Measurements from ENCODE around the gene CYTH1.

Gene CYTH1

DNA sequence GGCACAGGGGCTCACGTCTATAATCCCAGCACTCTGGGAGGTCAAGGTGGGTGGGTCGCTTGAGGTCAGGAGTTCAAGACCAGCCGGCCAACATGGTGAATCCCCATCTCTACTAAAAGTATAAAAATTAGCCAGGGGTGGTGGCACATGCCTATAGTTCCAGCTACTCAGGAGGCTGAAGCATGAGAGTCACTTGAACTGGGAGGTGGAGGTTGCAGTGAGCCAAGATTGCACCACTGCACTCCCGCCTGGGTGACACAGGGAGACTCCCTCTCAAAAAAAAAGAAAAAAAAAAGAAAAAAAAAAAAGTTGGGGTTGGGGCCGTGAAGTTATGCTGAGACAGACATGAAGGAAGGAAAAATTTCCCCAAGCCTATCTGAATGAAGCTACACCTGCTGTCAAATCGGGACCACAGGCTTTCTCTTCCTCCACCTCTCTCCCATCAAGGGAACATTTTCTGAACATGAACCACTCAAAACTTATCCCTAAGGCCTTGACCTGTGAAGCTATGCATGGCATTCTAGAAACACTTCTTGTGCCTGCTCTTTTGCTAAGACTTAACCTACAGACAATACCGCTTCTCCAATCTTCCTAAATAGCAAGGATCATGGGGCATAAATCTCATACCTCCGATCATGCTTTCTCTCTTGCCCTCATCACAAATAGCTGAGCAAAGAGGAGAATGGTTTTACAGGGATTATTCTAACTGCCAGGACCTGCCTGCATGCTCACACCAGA lies 88.6 kb downstream of the CYTH1 start:
- Histone ChIP-seq H3K9me3 (ENCODE audit: control insufficient read depth in 1 of 2, low read length in 2 of 2) (no peaks in the 10 kb centered on the region), H3K4me1 (ENCODE audit: control insufficient read depth in 1 of 2, insufficient read depth in 2 of 2, low read length in 2 of 2) (no peaks in the 10 kb centered on the region), H3K27me3 (ENCODE audit: low read depth, low read length) (no peaks in the 10 kb centered on the region), H3K27ac (ENCODE audit: low read length) (no peak overlapping the region), H3K4me3 (ENCODE audit: low read depth in 1 of 2, low read length in 2 of 2) (no peak overlapping the region), H3K36me3 (ENCODE audit: control insufficient read depth in 1 of 2, insufficient read depth in 2 of 2, low read length in 2 of 2) (peaks cover 64 to 68% of the 10 kb centered on the region in 2 donors)

DNA sequence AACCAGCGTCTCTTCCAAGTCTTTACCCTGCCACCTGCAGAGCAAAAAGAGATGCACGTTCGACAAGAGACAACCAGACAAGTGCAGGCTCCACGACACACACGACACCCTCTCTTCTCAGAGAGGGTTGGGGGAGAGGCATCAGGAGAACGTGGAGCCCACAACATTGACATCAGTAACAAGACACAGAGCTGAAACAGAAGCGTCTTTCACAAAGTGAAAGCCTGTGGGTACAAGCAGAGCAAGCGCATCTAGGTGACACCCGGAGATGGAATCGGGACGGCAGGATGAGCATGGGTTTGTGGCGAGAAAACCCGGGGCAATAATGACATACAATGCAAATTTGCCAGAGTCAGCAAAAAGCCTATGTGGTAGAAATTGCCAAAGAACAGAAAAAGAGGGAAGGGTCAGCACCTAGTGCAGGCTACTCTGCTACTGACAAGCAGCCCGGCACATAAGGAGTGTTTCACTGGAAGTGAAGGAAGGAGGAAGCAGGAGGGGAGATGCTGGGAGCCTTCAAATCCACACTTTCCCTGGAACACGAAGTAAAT lies 89.5 kb downstream of the CYTH1 start:
- Histone ChIP-seq H3K36me3 (ENCODE audit: control insufficient read depth in 1 of 2, insufficient read depth in 2 of 2, low read length in 2 of 2) (peaks cover 64 to 68% of the 10 kb centered on the region in 2 donors), H3K27me3 (ENCODE audit: low read depth, low read length) (no peaks in the 10 kb centered on the region), H3K4me1 (ENCODE audit: control insufficient read depth in 1 of 2, insufficient read depth in 2 of 2, low read length in 2 of 2) (no peaks in the 10 kb centered on the region), H3K9me3 (ENCODE audit: control insufficient read depth in 1 of 2, low read length in 2 of 2) (no peaks in the 10 kb centered on the region), H3K4me3 (ENCODE audit: low read depth in 1 of 2, low read length in 2 of 2) (no peak overlapping the region), H3K27ac (ENCODE audit: low read length) (no peak overlapping the region)

DNA sequence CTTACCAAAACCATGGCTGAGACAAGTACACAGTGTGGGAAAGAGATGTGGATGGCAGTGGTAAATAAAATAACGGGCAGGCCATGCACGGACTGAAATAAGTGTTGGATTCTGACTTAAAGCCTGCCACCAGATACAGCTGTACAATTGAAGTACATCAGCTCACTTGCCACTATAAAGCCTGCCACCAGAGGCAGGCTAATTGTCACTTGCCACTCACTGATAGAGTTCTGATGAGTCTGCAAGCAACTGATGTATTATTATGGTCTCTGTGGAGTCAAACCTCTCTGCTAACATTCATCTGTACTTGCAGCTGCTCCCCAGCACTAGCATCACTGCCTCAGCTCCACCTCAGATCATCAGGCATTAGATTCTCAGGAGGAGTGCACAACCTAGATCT lies 93.0 kb downstream of the CYTH1 start:
- Histone ChIP-seq H3K27me3 (ENCODE audit: low read depth, low read length) (no peaks in the 10 kb centered on the region), H3K36me3 (ENCODE audit: control insufficient read depth in 1 of 2, insufficient read depth in 2 of 2, low read length in 2 of 2) (peaks cover 45 to 58% of the 10 kb centered on the region in 2 donors)

GRCh38 chr17:78687944-78688343 lies 94.1 kb downstream of the CYTH1 start:
- Histone ChIP-seq H3K4me3 (ENCODE audit: low read depth in 1 of 2, low read length in 2 of 2) (no peak overlapping the region), H3K27me3 (ENCODE audit: low read depth, low read length) (no peaks in the 10 kb centered on the region), H3K27ac (ENCODE audit: low read length) (no peak overlapping the region), H3K4me1 (ENCODE audit: control insufficient read depth in 1 of 2, insufficient read depth in 2 of 2, low read length in 2 of 2) (no peaks in the 10 kb centered on the region), H3K36me3 (ENCODE audit: control insufficient read depth in 1 of 2, insufficient read depth in 2 of 2, low read length in 2 of 2) (peaks cover 42 to 50% of the 10 kb centered on the region in 2 donors), H3K9me3 (ENCODE audit: control insufficient read depth in 1 of 2, low read length in 2 of 2) (no peaks in the 10 kb centered on the region)

More for the DNA sequence above, 93.0 kb downstream of the CYTH1 start:
- no peak overlapping the region for H3K4me3 ChIP-seq (ENCODE audit: low read depth in 1 of 2, low read length in 2 of 2)
- no peak overlapping the region for H3K27ac ChIP-seq (ENCODE audit: low read length)
- H3K9me3 ChIP-seq (ENCODE audit: control insufficient read depth in 1 of 2, low read length in 2 of 2), result no peaks in the 10 kb centered on the region
- H3K4me1 ChIP-seq (ENCODE audit: control insufficient read depth in 1 of 2, insufficient read depth in 2 of 2, low read length in 2 of 2), result no peaks in the 10 kb centered on the region

- Histone ChIP-seq H3K36me3 (ENCODE audit: control insufficient read depth in 1 of 2, insufficient read depth in 2 of 2, low read length in 2 of 2) (peaks cover 34 to 42% of the 10 kb centered on the region in 2 donors), H3K9me3 (ENCODE audit: control insufficient read depth in 1 of 2, low read length in 2 of 2) (no peaks in the 10 kb centered on the region), H3K27ac (ENCODE audit: low read length) (no peak overlapping the region), H3K4me3 (ENCODE audit: low read depth in 1 of 2, low read length in 2 of 2) (no peak overlapping the region), H3K27me3 (ENCODE audit: low read depth, low read length) (no peaks in the 10 kb centered on the region), H3K4me1 (ENCODE audit: control insufficient read depth in 1 of 2, insufficient read depth in 2 of 2, low read length in 2 of 2) (no peaks in the 10 kb centered on the region)
Observed at GRCh38 chr17:78687125-78687524, 94.9 kb downstream of the CYTH1 start.

GRCh38 chr17:78684026-78684425 lies 98.0 kb downstream of the CYTH1 start:
- Histone ChIP-seq H3K27ac (ENCODE audit: low read length) (no peak overlapping the region), H3K27me3 (ENCODE audit: low read depth, low read length) (no peaks in the 10 kb centered on the region), H3K36me3 (ENCODE audit: control insufficient read depth in 1 of 2, insufficient read depth in 2 of 2, low read length in 2 of 2) (peaks cover 38 to 47% of the 10 kb centered on the region in 2 donors), H3K4me3 (ENCODE audit: low read depth in 1 of 2, low read length in 2 of 2) (no peak overlapping the region), H3K4me1 (ENCODE audit: control insufficient read depth in 1 of 2, insufficient read depth in 2 of 2, low read length in 2 of 2) (peaks cover 0 to 14% of the 10 kb centered on the region in 2 donors), H3K9me3 (ENCODE audit: control insufficient read depth in 1 of 2, low read length in 2 of 2) (no peaks in the 10 kb centered on the region)

- Histone ChIP-seq H3K27ac (ENCODE audit: low read length) (no peak overlapping the region), H3K27me3 (ENCODE audit: low read depth, low read length) (no peaks in the 10 kb centered on the region), H3K36me3 (ENCODE audit: control insufficient read depth in 1 of 2, insufficient read depth in 2 of 2, low read length in 2 of 2) (peaks cover 39 to 47% of the 10 kb centered on the region in 2 donors), H3K4me1 (ENCODE audit: control insufficient read depth in 1 of 2, insufficient read depth in 2 of 2, low read length in 2 of 2) (peaks cover 0 to 14% of the 10 kb centered on the region in 2 donors), H3K9me3 (ENCODE audit: control insufficient read depth in 1 of 2, low read length in 2 of 2) (no peaks in the 10 kb centered on the region), H3K4me3 (ENCODE audit: low read depth in 1 of 2, low read length in 2 of 2) (no peak overlapping the region)
Observed at GRCh38 chr17:78683408-78683961, 98.6 kb downstream of the CYTH1 start.

DNA sequence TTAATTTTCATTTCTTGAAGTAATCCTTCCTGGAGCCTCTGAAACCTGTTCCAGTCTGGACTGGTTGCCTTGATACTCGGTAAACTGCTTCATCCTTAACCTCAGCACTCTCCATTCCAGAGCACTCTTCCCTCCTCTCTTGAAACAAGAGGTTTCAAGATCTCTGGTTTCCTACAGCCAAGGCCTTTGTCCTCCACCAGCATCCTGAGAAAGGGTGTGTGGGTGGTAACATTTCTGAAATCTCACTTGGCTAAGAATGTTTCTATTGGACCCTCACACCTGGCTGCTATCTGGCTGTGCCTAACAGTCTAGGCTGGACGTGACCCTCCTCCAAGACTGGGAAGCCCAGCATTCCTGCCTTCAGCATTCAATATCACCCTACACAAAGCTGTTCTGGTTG lies 99.7 kb downstream of the CYTH1 start:
- H3K27me3 ChIP-seq (ENCODE audit: low read depth, low read length), result no peaks in the 10 kb centered on the region
- H3K36me3 ChIP-seq (ENCODE audit: control insufficient read depth in 1 of 2, insufficient read depth in 2 of 2, low read length in 2 of 2), result peaks cover 33 to 47% of the 10 kb centered on the region in 2 donors
- H3K9me3 ChIP-seq (ENCODE audit: control insufficient read depth in 1 of 2, low read length in 2 of 2), result no peaks in the 10 kb centered on the region
- H3K4me3 ChIP-seq (ENCODE audit: low read depth in 1 of 2, low read length in 2 of 2), result no peak overlapping the region
- no peak overlapping the region for H3K27ac ChIP-seq (ENCODE audit: low read length)
- H3K4me1 ChIP-seq (ENCODE audit: control insufficient read depth in 1 of 2, insufficient read depth in 2 of 2, low read length in 2 of 2), result peaks cover 0 to 14% of the 10 kb centered on the region in 2 donors

DNA sequence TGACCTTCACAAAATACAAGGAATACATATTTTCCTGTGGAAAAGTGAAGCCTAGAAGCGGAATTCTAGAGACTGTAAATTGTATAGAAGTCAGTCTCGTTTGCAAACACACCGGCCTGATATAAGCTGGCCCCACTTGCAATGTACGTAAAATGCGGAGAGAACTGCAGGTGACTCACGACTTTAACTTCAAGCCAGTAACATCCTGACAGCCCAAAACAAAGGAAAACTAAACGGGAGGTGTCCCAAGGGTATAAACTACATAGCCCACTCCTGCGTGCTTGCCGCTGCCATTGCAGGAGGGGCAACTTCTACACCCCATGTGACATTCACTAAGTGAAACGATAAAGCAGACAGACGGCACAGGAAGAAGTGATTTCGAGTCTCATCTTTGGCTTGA lies 101.6 kb downstream of the CYTH1 start:
- no peaks in the 10 kb centered on the region for H3K27me3 ChIP-seq (ENCODE audit: low read depth, low read length)
- no peak overlapping the region for H3K27ac ChIP-seq (ENCODE audit: low read length)
- H3K9me3 ChIP-seq (ENCODE audit: control insufficient read depth in 1 of 2, low read length in 2 of 2), result no peaks in the 10 kb centered on the region
- H3K4me3 ChIP-seq (ENCODE audit: low read depth in 1 of 2, low read length in 2 of 2), result no peak overlapping the region
- peaks cover 0 to 18% of the 10 kb centered on the region in 2 donors for H3K4me1 ChIP-seq (ENCODE audit: control insufficient read depth in 1 of 2, insufficient read depth in 2 of 2, low read length in 2 of 2)
- H3K36me3 ChIP-seq (ENCODE audit: control insufficient read depth in 1 of 2, insufficient read depth in 2 of 2, low read length in 2 of 2), result peaks cover 41 to 54% of the 10 kb centered on the region in 2 donors

GRCh38 chr17:78679495-78680395 lies 102.3 kb downstream of the CYTH1 start:
- H3K27me3 ChIP-seq (ENCODE audit: low read depth, low read length), result no peaks in the 10 kb centered on the region
- no peak overlapping the region for H3K4me3 ChIP-seq (ENCODE audit: low read depth in 1 of 2, low read length in 2 of 2)
- no peaks in the 10 kb centered on the region for H3K9me3 ChIP-seq (ENCODE audit: control insufficient read depth in 1 of 2, low read length in 2 of 2)
- H3K4me1 ChIP-seq (ENCODE audit: control insufficient read depth in 1 of 2, insufficient read depth in 2 of 2, low read length in 2 of 2), result peaks cover 0 to 18% of the 10 kb centered on the region in 2 donors
- peaks cover 41 to 61% of the 10 kb centered on the region in 2 donors for H3K36me3 ChIP-seq (ENCODE audit: control insufficient read depth in 1 of 2, insufficient read depth in 2 of 2, low read length in 2 of 2)
- H3K27ac ChIP-seq (ENCODE audit: low read length), result no peak overlapping the region

- Histone ChIP-seq H3K36me3 (ENCODE audit: control insufficient read depth in 1 of 2, insufficient read depth in 2 of 2, low read length in 2 of 2) (peaks cover 47 to 68% of the 10 kb centered on the region in 2 donors), H3K27me3 (ENCODE audit: low read depth, low read length) (no peaks in the 10 kb centered on the region), H3K9me3 (ENCODE audit: control insufficient read depth in 1 of 2, low read length in 2 of 2) (no peaks in the 10 kb centered on the region), H3K4me3 (ENCODE audit: low read depth in 1 of 2, low read length in 2 of 2) (no peak overlapping the region), H3K27ac (ENCODE audit: low read length) (no peak overlapping the region), H3K4me1 (ENCODE audit: control insufficient read depth in 1 of 2, insufficient read depth in 2 of 2, low read length in 2 of 2) (peaks cover 0 to 24% of the 10 kb centered on the region in 2 donors)
Observed at GRCh38 chr17:78678711-78679110, 103.4 kb downstream of the CYTH1 start.

All from muscle layer of duodenum (tissue), 2 donors.